B cell (primary cell): ENCODE measurements around the gene RUNDC3A. TPM values are rescaled to one million over a fixed set of nuclear protein-coding genes. Genes with fewer than 3 reads are reported as not detected.

Experiments used
- ATAC-seq: fragments of 200-7000 bp; cut with Tn5 transposase; one replicate; pipeline ENCODE4 v1.10.0; 2021; ENCODE audit warnings: low read depth, mild to moderate bottlenecking, moderate number of reproducible peaks, moderate library complexity
- CTCF ChIA-PET: fragments of 350-600 bp; sonication (Branson Sonifier 250); formaldehyde crosslinking; loops from one replicate; lab custom pipeline; 2021; ENCODE audit warnings: antibody characterized with exemption, inconsistent platforms; lab: Charles Lee
- POLR2A ChIA-PET: fragments of 350-600 bp; sonication (Branson Sonifier 250); formaldehyde crosslinking; loops from one replicate; lab custom pipeline; 2021; ENCODE audit warnings: antibody characterized with exemption; lab: Charles Lee
- DNase-seq: peaks from one replicate; pipeline ENCODE4 v3.0.0; 2013
- H2AFZ ChIP-seq: 2 replicates; pipeline ENCODE4 v1.6.1; 2012; ENCODE audit warnings: mild to moderate bottlenecking, low read depth, low read length; ENCODE audit not compliant: insufficient read depth, poor library complexity, severe bottlenecking
- H3K27ac ChIP-seq, 2 donors: 1 replicate in 1 of 2; 2 replicates in 1 of 2; pipeline ENCODE4 v1.5.1; 2012 to 2013; ENCODE audit warnings: low read length in 2 of 2, mild to moderate bottlenecking in 2 of 2, moderate library complexity in 1 of 2
- H3K27me3 ChIP-seq, 4 experiments: fragments of 200-600 bp in 1 of 4; sonication (generic) in 1 of 4; replicated peaks in 1 of 4; 1 replicate in 2 of 4; 2 replicates in 2 of 4; pipeline versions ENCODE4 v1.6.1 to v1.7.0; 2013 to 2016; ENCODE audit warnings: low read length in 3 of 4, mild to moderate bottlenecking in 2 of 4, mixed read lengths in 1 of 4, moderate library complexity in 1 of 4; ENCODE audit not compliant: insufficient read depth in 4 of 4, control insufficient read depth in 3 of 4; ENCODE audit errors: control extremely low read depth in 1 of 4
- H3K36me3 ChIP-seq, 2 experiments: replicated peaks in 1 of 2; 1 replicate in 1 of 2; 2 replicates in 1 of 2; pipeline versions ENCODE4 v1.6.1 to v1.7.1; 2013; ENCODE audit warnings: low read length in 1 of 2; ENCODE audit not compliant: insufficient read depth in 2 of 2, control insufficient read depth in 1 of 2; ENCODE audit errors: control extremely low read depth in 1 of 2, extremely low read depth in 1 of 2
- H3K4me1 ChIP-seq, 2 donors: fragments of 200-600 bp in 1 of 2; sonication (generic) in 1 of 2; 1 replicate in 1 of 2; 2 replicates in 1 of 2; pipeline versions ENCODE4 v1.5.1 to v1.6.1; 2013 to 2017; ENCODE audit warnings: low read length in 2 of 2; ENCODE audit not compliant: control insufficient read depth in 2 of 2, insufficient read depth in 2 of 2
- H3K4me2 ChIP-seq: replicated peaks from 2 replicates; pipeline ENCODE3; 2012; ENCODE audit warnings: mild to moderate bottlenecking, low read depth, low read length; ENCODE audit not compliant: poor library complexity, severe bottlenecking
- H3K4me3 ChIP-seq, 5 experiments: fragments of 200-600 bp in 1 of 5; sonication (generic) in 1 of 5; 1 replicate in 3 of 5; 2 replicates in 2 of 5; pipeline versions ENCODE4 v1.5.1 to v1.7.0; 2011 to 2016; ENCODE audit warnings: low read length in 4 of 5, mild to moderate bottlenecking in 4 of 5, low read depth in 2 of 5, control low read depth in 1 of 5, moderate library complexity in 1 of 5; ENCODE audit not compliant: insufficient read depth in 1 of 5; ENCODE audit errors: control extremely low read depth in 1 of 5, extremely low read depth in 1 of 5
- H3K79me2 ChIP-seq: fragments of 200-600 bp; sonication (generic); one replicate; pipeline ENCODE4 v1.6.0; 2016; ENCODE audit warnings: low read length; ENCODE audit not compliant: control insufficient read depth, insufficient read depth
- H3K9ac ChIP-seq: fragments of 200-600 bp; sonication (generic); 2 replicates; pipeline ENCODE4 v1.6.1; 2017; ENCODE audit warnings: mild to moderate bottlenecking, low read length, moderate library complexity
- H3K9me3 ChIP-seq, 3 donors: one replicate each; pipeline versions ENCODE4 v1.6.1 to v1.7.1; 2013; ENCODE audit warnings: low read length in 2 of 3; ENCODE audit not compliant: control insufficient read depth in 2 of 3, insufficient read depth in 1 of 3; ENCODE audit errors: control extremely low read depth in 1 of 3
- H4K20me1 ChIP-seq: 2 replicates; pipeline ENCODE4 v1.6.0; 2012; ENCODE audit warnings: mild to moderate bottlenecking, low read length; ENCODE audit not compliant: insufficient read depth, control insufficient read depth, poor library complexity, severe bottlenecking
- H3K27ac Mint-ChIP-seq: one replicate; pipeline ENCODE4 v1.8.0; 2021; ENCODE audit warnings: mixed read lengths
- H3K27me3 Mint-ChIP-seq: one replicate; pipeline ENCODE4 v1.8.0; 2021; ENCODE audit warnings: mixed read lengths
- H3K4me1 Mint-ChIP-seq: one replicate; pipeline ENCODE4 v1.8.0; 2021; ENCODE audit warnings: mixed read lengths
- H3K4me3 Mint-ChIP-seq: one replicate; pipeline ENCODE4 v1.8.0; 2021; ENCODE audit warnings: mixed read lengths
- H3K9me3 Mint-ChIP-seq: one replicate; pipeline ENCODE4 v1.8.0; 2022; ENCODE audit warnings: mixed read lengths; ENCODE audit not compliant: insufficient read depth
- CTCF ChIP-seq: fragments of 200-600 bp; IDR thresholded peaks from one replicate; pipeline ENCODE4 v1.8.0; 2022; ENCODE audit warnings: antibody characterized with exemption, mild to moderate bottlenecking
- EZH2 ChIP-seq: IDR thresholded peaks from 2 replicates; pipeline ENCODE4 v1.6.1; 2012; ENCODE audit warnings: borderline replicate concordance, low read depth, mild to moderate bottlenecking, moderate library complexity, low read length; ENCODE audit not compliant: insufficient read depth, poor library complexity, severe bottlenecking
- WGBS: methylation state at CpG from one replicate; pipeline ENCODE4 v1.1.5; 2013; ENCODE audit warnings: missing lambda C conversion rate; ENCODE audit not compliant: insufficient coverage; 5-methylcytosine and 5-hydroxymethylcytosine counted together
- intact Hi-C: fragments of 100-400 bp; cut with micrococcal nuclease; formaldehyde crosslinking; loops from one replicate; pipeline ENCODE4 v1.10.0; 2022
- polyA plus RNA-seq: library from polyadenylated mRNA; depleted of rRNA; stranded (reverse); fragments of >200 nt; gene quantifications from 2 replicates; pipeline ENCODE4 v1.2.3, GENCODE V29; 2012
- total RNA-seq, 2 donors: library from RNA; stranded (reverse); fragments of 120-200 nt in 1 of 2; gene quantifications; 1 replicate in 1 of 2; 2 replicates in 1 of 2; pipeline versions ENCODE4 v1.2.3 to v1.2.4, GENCODE V29; 2013 to 2022

The RUNDC3A gene
- total and polyA plus RNA-seq, 2 donors (not counting 1 experiment from before 2014, with no cell fraction given) = 0.19 TPM; not detected in 1

DNA sequence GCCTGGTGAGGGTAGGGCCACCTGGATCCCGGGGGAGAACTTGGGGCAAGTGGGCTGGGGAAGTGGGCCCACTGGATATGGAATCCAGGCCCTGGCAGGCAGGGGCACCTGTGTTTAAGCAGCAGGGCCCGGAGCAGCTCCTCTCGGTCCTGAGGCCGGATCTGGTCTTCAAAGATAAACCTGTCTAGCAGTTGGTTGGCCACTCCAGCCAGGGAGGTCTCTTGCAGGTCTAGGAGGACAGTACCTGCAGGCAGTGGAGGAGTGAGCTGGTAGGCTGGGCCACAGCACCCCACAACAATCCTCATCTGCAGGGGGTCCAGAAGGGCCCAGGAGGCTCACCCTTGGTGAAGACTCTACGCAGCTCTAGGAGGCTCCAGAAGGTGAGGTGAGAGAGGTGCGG lies 48.1 kb upstream of the RUNDC3A start:
- ChIA-PET CTCF (no interaction called here), POLR2A (no interaction called here)
- H3K27me3 ChIP-seq = peaks cover 0 to 3% (median 0%) of the 10 kb centered on the region in 4 experiments
- WGBS = 100% methylated on average over 4 of the region's 6 CpGs
- no peak overlapping the region for H3K4me3 ChIP-seq
- H3K27me3 Mint-ChIP-seq = peaks cover 6% of the 10 kb centered on the region
- H3K4me1 Mint-ChIP-seq = no peaks in the 10 kb centered on the region
- no peaks in the 10 kb centered on the region for H3K9me3 ChIP-seq
- intact Hi-C loops = no loop called here
- no peaks in the 10 kb centered on the region for H3K9me3 Mint-ChIP-seq
- no peak overlapping the region for H2AFZ ChIP-seq
- H3K79me2 ChIP-seq = no peaks in the 10 kb centered on the region
- TF ChIP-seq CTCF (no peak), EZH2 (no peak)
- DNase-seq (no peak), ATAC-seq (no peak)
- no peak overlapping the region for H3K27ac ChIP-seq
- H3K4me3 Mint-ChIP-seq = no peak overlapping the region
- H3K4me1 ChIP-seq = no peaks in the 10 kb centered on the region
- H3K9ac ChIP-seq = no peak overlapping the region
- no peaks in the 10 kb centered on the region for H3K36me3 ChIP-seq
- no peak overlapping the region for H3K27ac Mint-ChIP-seq
- H4K20me1 ChIP-seq = no peaks in the 10 kb centered on the region
- no peak overlapping the region for H3K4me2 ChIP-seq

DNA sequence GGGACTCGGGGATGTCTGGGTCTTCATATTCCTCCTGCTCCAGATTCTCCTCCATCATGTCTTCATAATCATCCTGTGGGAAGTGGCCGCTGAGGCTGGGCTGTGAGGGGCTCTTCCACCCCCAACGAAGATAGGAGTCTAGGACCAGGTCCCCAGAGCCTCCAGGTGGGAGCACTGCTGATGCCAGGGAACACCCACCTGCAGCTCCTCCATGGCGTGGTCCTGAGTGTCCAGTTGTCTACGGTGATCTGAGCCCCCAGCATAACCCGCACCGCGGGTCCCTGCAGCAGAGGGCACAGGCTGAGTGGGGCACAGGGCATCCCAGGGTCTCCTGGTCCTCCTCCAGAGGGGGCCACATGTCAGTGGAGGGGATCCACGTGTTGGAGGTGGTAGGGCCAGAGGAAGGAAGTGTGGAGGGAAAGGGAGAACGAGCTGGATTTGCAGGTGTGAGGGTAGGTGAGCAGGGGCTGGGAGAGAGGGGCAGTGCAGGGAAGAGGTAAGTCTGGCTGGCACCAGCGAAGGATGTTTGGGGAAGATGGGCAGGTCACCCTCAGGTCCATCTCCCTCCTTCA lies 45.7 kb upstream of the RUNDC3A start:
- no peak overlapping the region for H3K27ac Mint-ChIP-seq
- H3K4me3 ChIP-seq = no peak overlapping the region
- TF ChIP-seq CTCF (no peak), EZH2 (no peak)
- DNase-seq (no peak), ATAC-seq (no peak)
- H3K27me3 Mint-ChIP-seq = no peaks in the 10 kb centered on the region
- WGBS = 71% methylated on average over 9 of the region's 11 CpGs
- H3K9ac ChIP-seq = no peak overlapping the region
- H3K4me1 ChIP-seq = no peaks in the 10 kb centered on the region
- intact Hi-C loops = no loop called here
- ChIA-PET POLR2A (no interaction called here), CTCF (interaction anchor here (1.1 to 1.5 kb wide), 2 partner anchors 10 to 53 kb away, joined by 3 to 5 read pairs; no protein-coding TSS in a partner anchor)
- H3K4me1 Mint-ChIP-seq = no peaks in the 10 kb centered on the region
- H3K4me2 ChIP-seq = no peak overlapping the region
- no peak overlapping the region for H2AFZ ChIP-seq
- no peak overlapping the region for H3K4me3 Mint-ChIP-seq
- no peak overlapping the region for H3K27ac ChIP-seq
- no peaks in the 10 kb centered on the region for H3K27me3 ChIP-seq
- no peaks in the 10 kb centered on the region for H3K79me2 ChIP-seq
- H3K36me3 ChIP-seq = no peaks in the 10 kb centered on the region
- H4K20me1 ChIP-seq = no peaks in the 10 kb centered on the region
- no peaks in the 10 kb centered on the region for H3K9me3 ChIP-seq
- H3K9me3 Mint-ChIP-seq = no peaks in the 10 kb centered on the region
